ENCODE results near the gene PAN2. TPM values are rescaled to one million over a fixed set of nuclear protein-coding genes. Genes with fewer than 3 reads are reported as not detected.

PAN2 gene
- polyA plus RNA-seq (2013, experiment 1 of 2): 7.0 TPM
- 7.4 TPM for polyA plus RNA-seq (2013, experiment 2 of 2)

GRCh38 chr12:56333679-56334489, at the start of gene PAN2:
Gene PAN2 (minus strand): TSS chr12:56334000. CDS start chr12:56333094, 906 bp downstream.
- H3K9ac ChIP-seq (ENCODE audit: low read length): peak within 1 kb of the TSS; percentile 84
- H3K4me2 ChIP-seq (ENCODE audit: low read length): peak within 1 kb of the TSS; percentile 63
- peak within 1 kb of the TSS; percentile 82 for H3K18ac ChIP-seq (ENCODE audit: low read length)
- peak within 1 kb of the TSS; percentile 90 for H4K8ac ChIP-seq (ENCODE audit: low read depth, low read length)
- H2AK5ac ChIP-seq (ENCODE audit: low read length): peak within 1 kb of the TSS; percentile 100
- H3K79me1 ChIP-seq (ENCODE audit: low read length): no peaks in the 10 kb centered on the region
- peak within 1 kb of the TSS; percentile 53 for H2BK5ac ChIP-seq (ENCODE audit: low read length)
- H3K56ac ChIP-seq (ENCODE audit: low read length): peak within 1 kb of the TSS; percentile 90
- H3K4me1 ChIP-seq (ENCODE audit: control insufficient read depth, low read depth, low read length): peaks cover 6% of the 10 kb centered on the region
- H3K23ac ChIP-seq (ENCODE audit: low read length): no peak within 1 kb of the TSS
- peak within 1 kb of the TSS; percentile 72 for H3K27ac ChIP-seq (ENCODE audit: low read depth, low read length)
- no peaks in the 10 kb centered on the region for H3K27me3 ChIP-seq (ENCODE audit: insufficient read depth, low read length, poor library complexity)
- peak within 1 kb of the TSS; percentile 71 for H3K4me3 ChIP-seq (ENCODE audit: low read length)
- H2BK120ac ChIP-seq (ENCODE audit: low read depth, low read length): no peak within 1 kb of the TSS
- no peaks in the 10 kb centered on the region for H3K36me3 ChIP-seq (ENCODE audit: control insufficient read depth, insufficient read depth, low read length)
- peak; percentile 99 for DNase-seq
- H4K5ac ChIP-seq (ENCODE audit: low read length): peak within 1 kb of the TSS; percentile 71
- peak within 1 kb of the TSS; percentile 96 for H3K4ac ChIP-seq (ENCODE audit: low read depth, low read length)
- H3K79me2 ChIP-seq (ENCODE audit: control insufficient read depth, insufficient read depth, low read length): no peaks in the 10 kb centered on the region
- no peak within 1 kb of the TSS for H2BK15ac ChIP-seq (replicated peaks; ENCODE audit: low read depth)
- WGBS (ENCODE audit: extremely low coverage, insufficient coverage, low lambda C conversion rate): no CpG with 5 or more reads among the region's 45 CpGs

- no peak overlapping the region for H2BK120ac ChIP-seq (ENCODE audit: low read depth, low read length)
- no peaks in the 10 kb centered on the region for H3K27me3 ChIP-seq (ENCODE audit: insufficient read depth, low read length, poor library complexity)
- H2BK15ac ChIP-seq (replicated peaks; ENCODE audit: low read depth): no peak overlapping the region
- no peak overlapping the region for H3K4me2 ChIP-seq (ENCODE audit: low read length)
- H3K27ac ChIP-seq (ENCODE audit: low read depth, low read length): no peak overlapping the region
- H3K79me2 ChIP-seq (ENCODE audit: control insufficient read depth, insufficient read depth, low read length): no peaks in the 10 kb centered on the region
- no peak overlapping the region for H2AK5ac ChIP-seq (ENCODE audit: low read length)
- H4K8ac ChIP-seq (ENCODE audit: low read depth, low read length): no peak overlapping the region
- no peak overlapping the region for H2BK5ac ChIP-seq (ENCODE audit: low read length)
- no peaks in the 10 kb centered on the region for H3K79me1 ChIP-seq (ENCODE audit: low read length)
- H3K4me3 ChIP-seq (ENCODE audit: low read length): no peak overlapping the region
- no peak overlapping the region for H3K23ac ChIP-seq (ENCODE audit: low read length)
- no peaks in the 10 kb centered on the region for H3K36me3 ChIP-seq (ENCODE audit: control insufficient read depth, insufficient read depth, low read length)
- no peak overlapping the region for H3K18ac ChIP-seq (ENCODE audit: low read length)
- H3K4ac ChIP-seq (ENCODE audit: low read depth, low read length): no peak overlapping the region
- H3K9ac ChIP-seq (ENCODE audit: low read length): no peak overlapping the region
- no peak overlapping the region for H3K56ac ChIP-seq (ENCODE audit: low read length)
- no peak for DNase-seq
- no CpG with 5 or more reads among the region's 16 CpGs for WGBS (ENCODE audit: extremely low coverage, insufficient coverage, low lambda C conversion rate)
- H3K4me1 ChIP-seq (ENCODE audit: control insufficient read depth, low read depth, low read length): no peaks in the 10 kb centered on the region
- no peak overlapping the region for H4K5ac ChIP-seq (ENCODE audit: low read length)
Observed at GRCh38 chr12:56382611-56383010, 48.8 kb upstream of the PAN2 start.

GRCh38 chr12:56377989-56378316, 44.2 kb upstream of the PAN2 start:
- no peak overlapping the region for H3K27ac ChIP-seq (ENCODE audit: low read depth, low read length)
- no peak overlapping the region for H3K18ac ChIP-seq (ENCODE audit: low read length)
- H3K4ac ChIP-seq (ENCODE audit: low read depth, low read length): no peak overlapping the region
- H3K79me1 ChIP-seq (ENCODE audit: low read length): no peaks in the 10 kb centered on the region
- no peaks in the 10 kb centered on the region for H3K79me2 ChIP-seq (ENCODE audit: control insufficient read depth, insufficient read depth, low read length)
- no peak overlapping the region for H2BK120ac ChIP-seq (ENCODE audit: low read depth, low read length)
- no peak overlapping the region for H3K4me2 ChIP-seq (ENCODE audit: low read length)
- H3K56ac ChIP-seq (ENCODE audit: low read length): no peak overlapping the region
- no peaks in the 10 kb centered on the region for H3K4me1 ChIP-seq (ENCODE audit: control insufficient read depth, low read depth, low read length)
- no peak overlapping the region for H4K8ac ChIP-seq (ENCODE audit: low read depth, low read length)
- H2BK5ac ChIP-seq (ENCODE audit: low read length): no peak overlapping the region
- no peak overlapping the region for H2BK15ac ChIP-seq (replicated peaks; ENCODE audit: low read depth)
- no peak overlapping the region for H3K4me3 ChIP-seq (ENCODE audit: low read length)
- H3K27me3 ChIP-seq (ENCODE audit: insufficient read depth, low read length, poor library complexity): no peaks in the 10 kb centered on the region
- no peak for DNase-seq
- no peaks in the 10 kb centered on the region for H3K36me3 ChIP-seq (ENCODE audit: control insufficient read depth, insufficient read depth, low read length)
- no CpG with 5 or more reads among the region's 1 CpG for WGBS (ENCODE audit: extremely low coverage, insufficient coverage, low lambda C conversion rate)
- H3K23ac ChIP-seq (ENCODE audit: low read length): no peak overlapping the region
- H2AK5ac ChIP-seq (ENCODE audit: low read length): no peak overlapping the region
- no peak overlapping the region for H4K5ac ChIP-seq (ENCODE audit: low read length)
- no peak overlapping the region for H3K9ac ChIP-seq (ENCODE audit: low read length)

- DNase-seq: peak; percentile 74
- H3K79me1 ChIP-seq (ENCODE audit: low read length): no peaks in the 10 kb centered on the region
- H3K4ac ChIP-seq (ENCODE audit: low read depth, low read length): no peak overlapping the region
Observed at GRCh38 chr12:56377310-56377988, 43.6 kb upstream of the PAN2 start.

GRCh38 chr12:56375598-56376434, 42.0 kb upstream of the PAN2 start:
- DNase-seq: no peak
- no peaks in the 10 kb centered on the region for H3K27me3 ChIP-seq (ENCODE audit: insufficient read depth, low read length, poor library complexity)
- H3K36me3 ChIP-seq (ENCODE audit: control insufficient read depth, insufficient read depth, low read length): no peaks in the 10 kb centered on the region
- H3K56ac ChIP-seq (ENCODE audit: low read length): no peak overlapping the region
- H2BK5ac ChIP-seq (ENCODE audit: low read length): no peak overlapping the region
- no peaks in the 10 kb centered on the region for H3K79me2 ChIP-seq (ENCODE audit: control insufficient read depth, insufficient read depth, low read length)
- no CpG with 5 or more reads among the region's 11 CpGs for WGBS (ENCODE audit: extremely low coverage, insufficient coverage, low lambda C conversion rate)
- no peak overlapping the region for H3K27ac ChIP-seq (ENCODE audit: low read depth, low read length)
- no peak overlapping the region for H3K18ac ChIP-seq (ENCODE audit: low read length)
- H3K23ac ChIP-seq (ENCODE audit: low read length): no peak overlapping the region
- H3K4me2 ChIP-seq (ENCODE audit: low read length): no peak overlapping the region
- no peak overlapping the region for H3K4ac ChIP-seq (ENCODE audit: low read depth, low read length)
- no peaks in the 10 kb centered on the region for H3K4me1 ChIP-seq (ENCODE audit: control insufficient read depth, low read depth, low read length)
- no peak overlapping the region for H4K5ac ChIP-seq (ENCODE audit: low read length)
- H2BK15ac ChIP-seq (replicated peaks; ENCODE audit: low read depth): no peak overlapping the region
- H3K9ac ChIP-seq (ENCODE audit: low read length): no peak overlapping the region
- no peak overlapping the region for H4K8ac ChIP-seq (ENCODE audit: low read depth, low read length)
- no peak overlapping the region for H3K4me3 ChIP-seq (ENCODE audit: low read length)
- H3K79me1 ChIP-seq (ENCODE audit: low read length): no peaks in the 10 kb centered on the region
- H2AK5ac ChIP-seq (ENCODE audit: low read length): no peak overlapping the region
- no peak overlapping the region for H2BK120ac ChIP-seq (ENCODE audit: low read depth, low read length)

More at GRCh38 chr12:56377310-56377988, 43.6 kb upstream of the PAN2 start:
- no peak overlapping the region for H2BK15ac ChIP-seq (replicated peaks; ENCODE audit: low read depth)
- H3K79me2 ChIP-seq (ENCODE audit: control insufficient read depth, insufficient read depth, low read length): no peaks in the 10 kb centered on the region
- H2BK120ac ChIP-seq (ENCODE audit: low read depth, low read length): no peak overlapping the region
- H3K4me2 ChIP-seq (ENCODE audit: low read length): no peak overlapping the region
- H4K8ac ChIP-seq (ENCODE audit: low read depth, low read length): no peak overlapping the region
- H3K56ac ChIP-seq (ENCODE audit: low read length): no peak overlapping the region
- no peak overlapping the region for H3K23ac ChIP-seq (ENCODE audit: low read length)
- no peak overlapping the region for H3K4me3 ChIP-seq (ENCODE audit: low read length)
- H4K5ac ChIP-seq (ENCODE audit: low read length): no peak overlapping the region
- H3K27me3 ChIP-seq (ENCODE audit: insufficient read depth, low read length, poor library complexity): no peaks in the 10 kb centered on the region
- no peaks in the 10 kb centered on the region for H3K4me1 ChIP-seq (ENCODE audit: control insufficient read depth, low read depth, low read length)
- no CpG with 5 or more reads among the region's 4 CpGs for WGBS (ENCODE audit: extremely low coverage, insufficient coverage, low lambda C conversion rate)
- H3K27ac ChIP-seq (ENCODE audit: low read depth, low read length): no peak overlapping the region
- no peak overlapping the region for H2BK5ac ChIP-seq (ENCODE audit: low read length)
- H3K9ac ChIP-seq (ENCODE audit: low read length): no peak overlapping the region
- H3K18ac ChIP-seq (ENCODE audit: low read length): no peak overlapping the region
- no peaks in the 10 kb centered on the region for H3K36me3 ChIP-seq (ENCODE audit: control insufficient read depth, insufficient read depth, low read length)
- no peak overlapping the region for H2AK5ac ChIP-seq (ENCODE audit: low read length)

Measured in mesendoderm (in vitro differentiated cells).